Occipital lobe (tissue), 2 donors: ENCODE results near the gene TAX1BP1. TPM values are rescaled to one million over a fixed set of nuclear protein-coding genes. Genes with fewer than 3 reads are reported as not detected.

Experiments used
- DNase-seq: peaks from one replicate; lab custom pipeline; 2025; lab: John Stamatoyannopoulos, UW
- total RNA-seq: library from RNA; depleted of rRNA; stranded (reverse); fragments of >200 nt; gene quantifications from one replicate; pipeline ENCODE4 v1.2.3, GENCODE V29; 2014

Gene TAX1BP1
- total RNA-seq = 81.1 TPM

- DNase-seq = peak; percentile 92
These were observed at the start of gene TAX1BP1 for GRCh38 chr7:27739909-27740448. Gene TAX1BP1 (plus strand): TSS chr7:27740162. CDS start chr7:27748525, 8,363 bp downstream.

DNA sequence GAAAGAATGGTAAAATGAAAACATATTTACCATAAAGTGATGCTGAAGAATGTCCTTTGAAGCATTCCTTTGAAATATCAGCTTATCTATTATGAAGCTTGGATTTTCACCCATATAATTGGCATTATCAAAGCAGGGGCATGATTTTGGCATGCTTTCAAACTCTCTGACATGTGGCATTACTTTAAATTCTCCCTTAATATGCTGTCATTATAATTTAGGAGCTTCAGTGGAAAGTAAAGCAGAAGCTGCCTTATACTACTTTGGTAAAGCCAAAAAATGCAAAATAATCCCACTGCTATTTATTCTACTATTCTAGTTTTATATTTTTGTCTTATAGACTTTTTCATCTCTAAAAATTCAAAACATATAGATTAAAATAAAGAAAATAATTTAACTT lies 49.3 kb upstream of the TAX1BP1 start:
- no peak for DNase-seq

DNA sequence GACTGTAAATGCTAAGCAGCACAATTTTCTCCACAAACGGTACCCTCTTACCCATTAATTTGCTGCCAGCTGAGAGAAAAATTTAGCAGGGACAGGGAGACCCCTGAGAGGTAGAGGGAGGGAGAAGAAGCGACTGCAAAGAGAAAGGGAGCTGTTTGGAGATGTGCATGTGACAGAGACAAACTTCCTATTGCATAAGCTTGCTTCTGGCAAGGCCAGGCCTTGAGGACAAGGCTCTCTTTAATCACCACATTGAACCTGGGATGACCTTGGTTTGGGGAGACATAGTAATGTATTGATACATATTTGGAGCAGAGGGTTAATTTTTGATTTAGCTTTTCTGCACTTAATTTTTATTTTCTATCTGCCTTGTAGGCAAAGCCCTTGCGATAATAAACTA lies 46.2 kb upstream of the TAX1BP1 start:
- DNase-seq = no peak

DNA sequence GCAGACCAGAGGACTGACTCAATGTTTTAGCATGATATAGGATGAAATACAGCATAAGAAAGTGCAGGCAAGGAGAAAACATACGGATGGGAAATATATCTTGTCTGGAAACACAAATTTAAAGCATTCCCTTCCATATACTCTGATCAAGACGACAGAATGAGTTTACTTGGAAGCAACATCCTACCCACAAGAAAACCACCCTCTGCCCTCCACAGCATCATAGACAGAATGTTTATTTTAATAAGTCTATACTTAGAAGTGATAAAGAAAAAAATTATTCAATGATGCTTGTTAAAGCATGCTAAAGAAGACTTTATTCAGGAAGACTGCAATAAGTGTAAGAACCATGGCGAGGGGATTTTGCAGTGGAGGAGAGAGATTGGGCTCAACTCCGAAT lies 44.9 kb upstream of the TAX1BP1 start:
- DNase-seq = no peak

DNA sequence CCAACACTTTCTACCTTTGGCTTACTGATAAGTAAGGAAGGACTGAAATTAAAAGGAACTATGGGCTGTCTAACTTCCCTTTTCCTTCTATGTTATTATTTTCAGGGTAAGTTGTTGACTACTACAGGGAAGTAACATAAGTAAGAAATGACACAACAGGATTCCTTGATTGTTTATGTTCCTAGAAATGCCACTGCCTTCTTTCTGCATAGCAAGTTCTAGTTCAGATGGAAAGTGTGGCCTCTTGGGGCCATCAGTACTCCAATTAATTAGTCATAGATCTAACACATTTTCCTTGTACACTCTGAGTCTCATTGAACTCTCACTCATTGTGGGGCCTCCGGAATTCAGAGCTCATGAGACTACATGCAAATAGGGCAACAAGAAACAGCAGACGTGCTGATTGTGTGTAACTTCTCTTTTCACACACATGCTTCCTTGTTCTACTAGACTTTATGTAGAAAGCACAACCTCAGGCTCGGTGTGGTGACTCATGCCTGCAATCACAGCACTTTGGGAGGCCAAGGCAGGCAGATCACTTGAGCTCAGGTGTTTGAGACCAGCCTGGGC lies 42.0 kb upstream of the TAX1BP1 start:
- no peak for DNase-seq

DNA sequence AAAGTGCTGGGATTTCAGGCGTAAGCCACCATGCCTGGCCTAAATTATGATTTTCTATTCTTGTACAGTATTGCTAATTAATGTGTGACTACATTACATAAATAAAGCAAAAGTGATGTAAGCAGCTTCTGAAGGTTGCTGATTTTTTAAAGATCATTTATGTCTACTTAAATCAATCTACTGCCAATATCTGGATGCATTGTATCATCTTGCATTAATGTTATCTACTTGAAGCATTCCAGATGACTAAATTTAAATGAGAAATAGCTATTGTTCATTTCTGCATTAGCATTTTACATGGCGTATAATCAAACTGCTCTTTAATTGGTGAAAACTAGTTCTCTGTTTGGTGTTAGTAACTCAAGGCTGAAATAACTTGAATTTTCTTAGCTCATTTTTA lies 40.2 kb upstream of the TAX1BP1 start:
- no peak for DNase-seq

DNA sequence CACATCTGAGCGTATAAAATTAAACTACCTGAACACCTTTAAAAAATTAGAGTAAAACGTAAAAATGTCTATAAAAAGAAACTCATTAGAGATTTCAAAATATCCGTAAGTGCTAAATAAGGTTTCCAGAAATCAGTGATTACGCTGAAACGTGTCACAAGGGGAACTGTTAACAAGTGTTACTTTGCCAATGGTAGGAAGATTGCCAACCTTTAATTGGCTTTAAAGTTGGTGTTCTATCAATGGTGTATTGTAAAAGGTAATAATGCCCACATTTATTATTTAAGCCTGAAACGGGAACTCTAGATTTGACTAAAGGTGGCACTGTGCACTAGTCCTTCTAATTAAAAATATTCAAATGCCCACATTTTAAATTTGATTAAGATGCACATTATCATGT lies 39.5 kb upstream of the TAX1BP1 start:
- no peak for DNase-seq

DNA sequence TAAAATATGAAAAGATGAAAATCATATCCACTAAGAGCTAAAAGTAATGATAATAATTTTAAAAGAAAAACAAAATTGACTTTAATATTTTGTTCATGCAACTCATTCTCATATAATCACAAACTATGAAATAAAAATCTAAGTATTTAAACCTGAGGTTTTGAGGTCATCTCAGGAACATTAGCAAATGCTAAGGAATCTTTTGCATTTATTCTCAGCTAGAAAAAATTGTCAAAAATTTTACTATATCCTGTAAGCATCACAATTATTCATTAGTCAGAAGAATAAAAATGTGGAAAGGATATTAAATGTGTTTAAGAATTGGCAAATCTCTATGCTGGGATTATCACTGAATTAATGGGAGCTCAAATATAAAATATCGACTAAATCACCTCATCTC lies 36.8 kb upstream of the TAX1BP1 start:
- DNase-seq = no peak

DNA sequence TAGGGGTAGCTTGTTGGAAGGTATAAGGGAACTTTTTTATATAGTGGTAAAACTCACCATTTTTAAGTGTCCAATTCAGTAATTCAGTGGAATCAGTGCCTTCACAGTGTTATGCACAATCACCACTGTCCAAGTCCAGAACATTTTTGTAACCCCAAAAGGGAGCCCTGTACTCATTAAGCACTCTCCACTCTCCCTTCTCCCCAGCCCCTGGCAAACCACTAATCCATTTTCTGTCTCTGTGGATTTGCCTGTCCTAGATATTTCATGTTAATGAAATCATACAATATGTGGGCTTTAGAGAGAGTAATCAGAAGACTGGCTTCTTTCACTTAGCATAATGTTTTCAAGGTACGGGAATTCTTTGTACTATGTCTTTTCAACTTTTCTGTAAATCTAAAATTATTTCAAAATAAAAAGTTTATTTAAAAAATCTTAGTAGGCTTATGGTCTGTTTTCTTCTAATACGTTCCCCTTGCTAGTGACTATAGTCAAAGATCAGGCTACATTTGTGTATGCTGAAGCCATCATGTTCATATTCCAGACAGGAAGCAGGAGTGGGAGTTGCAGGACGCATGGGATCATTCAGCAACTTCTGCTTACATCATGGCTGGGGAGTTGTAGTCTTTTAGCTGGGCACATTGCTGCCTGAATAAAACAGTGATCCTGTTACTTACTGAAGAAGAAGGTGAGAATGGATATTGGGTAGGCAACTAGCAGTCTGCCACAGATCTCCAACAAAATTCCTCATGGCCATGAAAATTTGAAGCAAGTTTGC lies 35.4 kb upstream of the TAX1BP1 start:
- no peak for DNase-seq

DNA sequence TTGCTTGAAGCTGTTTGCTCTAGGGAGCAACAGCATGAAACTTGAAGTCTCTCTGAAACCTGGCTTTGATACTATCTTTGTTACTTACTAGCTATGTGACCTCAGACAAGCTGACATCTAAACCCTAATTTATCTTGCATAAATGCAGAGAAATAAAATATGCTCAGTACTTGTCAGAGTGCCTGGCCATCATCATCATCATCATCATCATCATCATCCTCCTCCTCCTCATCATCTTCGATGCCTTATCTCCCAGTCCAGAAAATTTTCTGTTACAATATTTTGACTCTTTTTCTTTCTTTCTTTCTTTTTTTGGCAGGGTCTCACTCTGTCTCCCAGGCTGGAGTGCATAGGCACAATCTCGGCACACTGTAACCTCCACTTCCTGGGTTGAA lies 34.8 kb upstream of the TAX1BP1 start:
- no peak for DNase-seq

- DNase-seq = no peak
These were observed 31.5 kb upstream of the TAX1BP1 start for GRCh38 chr7:27708485-27708884.

GRCh38 chr7:27709137-27710075 lies 30.6 kb upstream of the TAX1BP1 start:
- DNase-seq = no peak

DNA sequence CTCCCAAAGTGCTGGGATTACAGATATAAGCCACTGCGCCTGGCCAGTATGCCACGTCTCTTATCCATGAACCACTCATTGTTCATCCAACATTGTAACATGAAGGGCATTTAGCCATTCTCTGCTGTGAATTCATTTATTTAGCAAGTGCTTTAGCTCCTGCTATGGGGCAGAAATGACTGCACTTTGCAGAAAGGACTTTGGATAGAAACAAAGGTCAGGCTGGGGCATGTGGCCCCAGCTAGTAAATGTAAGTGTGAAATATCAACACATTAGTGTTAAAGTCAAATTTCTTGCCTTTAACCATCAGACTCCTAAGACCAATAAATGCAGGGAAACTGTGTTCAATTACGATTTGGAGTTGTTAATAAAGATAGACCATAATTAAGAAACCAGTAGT lies 27.7 kb upstream of the TAX1BP1 start:
- no peak for DNase-seq

DNA sequence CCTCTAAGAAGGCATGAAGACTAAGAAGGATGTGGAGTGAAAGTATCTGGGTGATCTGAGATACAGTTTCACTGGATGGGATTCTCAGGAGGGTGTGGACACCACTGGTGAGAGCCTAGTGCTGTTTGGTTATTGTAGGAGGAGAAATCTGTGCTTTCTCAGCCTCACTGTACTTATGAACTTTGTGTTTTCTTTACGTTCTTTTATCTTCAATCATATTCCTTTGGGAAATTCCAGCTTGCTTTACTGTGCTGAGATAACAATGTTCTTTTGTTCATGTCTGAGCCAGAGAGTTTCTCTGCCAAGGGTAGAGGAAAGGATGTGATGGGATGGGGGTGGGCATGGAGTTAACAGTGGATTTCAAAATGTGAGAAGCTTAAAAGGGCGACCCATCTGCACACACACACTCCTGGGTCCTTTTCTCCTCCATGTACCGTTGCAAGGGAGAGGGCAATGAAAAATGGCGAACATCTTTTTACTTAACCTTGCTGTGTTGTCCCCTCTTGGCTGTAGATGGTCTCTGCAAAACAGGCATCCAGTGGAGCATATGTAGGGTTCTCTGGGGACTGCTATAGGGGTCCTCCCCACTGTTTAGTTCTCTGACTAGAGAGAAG lies 25.0 kb upstream of the TAX1BP1 start:
- DNase-seq = no peak

DNA sequence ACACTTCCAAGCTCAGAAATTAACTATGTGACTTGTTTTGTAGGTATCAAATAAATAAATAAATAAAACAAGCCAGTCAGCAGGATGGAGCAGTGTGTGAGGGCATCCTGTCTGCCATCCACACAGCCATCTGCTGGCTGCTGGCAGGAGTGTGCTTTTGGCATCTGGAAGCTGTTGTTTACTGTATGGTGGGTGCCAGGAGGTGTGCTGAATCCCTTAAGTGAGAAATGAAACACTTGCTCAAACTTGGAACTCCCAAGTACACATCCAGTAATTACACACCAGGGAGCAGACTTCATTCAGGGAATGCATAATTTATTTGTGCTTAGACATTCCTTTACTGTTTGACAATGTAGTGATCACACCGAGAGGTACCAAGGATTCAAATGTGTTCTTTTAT lies 16.9 kb upstream of the TAX1BP1 start:
- no peak for DNase-seq

GRCh38 chr7:27727058-27727457 lies 12.9 kb upstream of the TAX1BP1 start:
- DNase-seq = no peak

GRCh38 chr7:27730112-27730511 lies 9.8 kb upstream of the TAX1BP1 start:
- no peak for DNase-seq

DNA sequence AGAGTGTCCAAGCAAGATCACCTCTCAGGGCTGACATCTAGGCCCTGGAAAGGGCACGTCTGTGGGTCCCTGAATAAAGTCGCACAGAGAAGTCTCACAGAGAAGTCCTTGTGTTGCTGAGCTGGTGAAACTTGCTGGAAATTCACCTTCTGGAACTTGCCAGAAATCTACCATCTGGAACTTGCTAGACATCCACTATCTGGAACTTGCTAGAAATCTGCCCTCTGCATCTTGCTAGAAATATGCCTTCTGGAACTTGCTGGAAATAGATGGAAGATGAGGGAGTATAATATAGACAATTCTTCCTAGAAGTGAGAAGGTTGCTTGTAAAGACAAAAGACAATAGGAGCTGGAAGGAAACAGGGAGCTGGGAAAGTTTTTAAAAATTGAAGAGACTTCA lies 5.4 kb upstream of the TAX1BP1 start:
- DNase-seq = no peak

DNA sequence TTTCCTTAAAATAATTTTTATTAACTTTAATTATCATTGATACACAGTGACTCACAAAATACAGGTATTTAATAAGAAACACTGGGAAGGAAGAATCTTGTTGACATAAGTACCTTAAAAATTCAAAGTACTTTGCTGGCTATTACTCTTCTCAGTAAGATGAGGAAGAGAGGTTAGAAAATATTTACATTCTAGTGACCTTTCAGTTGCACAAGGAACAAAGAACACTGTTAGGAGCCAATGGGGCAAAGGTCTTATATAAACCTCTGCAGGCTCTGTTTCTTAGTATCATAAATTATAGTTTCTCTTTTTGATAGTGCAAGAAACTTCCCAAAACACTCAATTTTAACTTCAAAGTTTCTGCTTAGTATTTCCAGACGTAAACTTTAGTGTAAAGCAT lies 4.8 kb upstream of the TAX1BP1 start:
- no peak for DNase-seq

- DNase-seq = no peak
These were observed 4.1 kb upstream of the TAX1BP1 start for GRCh38 chr7:27735831-27736230.

DNA sequence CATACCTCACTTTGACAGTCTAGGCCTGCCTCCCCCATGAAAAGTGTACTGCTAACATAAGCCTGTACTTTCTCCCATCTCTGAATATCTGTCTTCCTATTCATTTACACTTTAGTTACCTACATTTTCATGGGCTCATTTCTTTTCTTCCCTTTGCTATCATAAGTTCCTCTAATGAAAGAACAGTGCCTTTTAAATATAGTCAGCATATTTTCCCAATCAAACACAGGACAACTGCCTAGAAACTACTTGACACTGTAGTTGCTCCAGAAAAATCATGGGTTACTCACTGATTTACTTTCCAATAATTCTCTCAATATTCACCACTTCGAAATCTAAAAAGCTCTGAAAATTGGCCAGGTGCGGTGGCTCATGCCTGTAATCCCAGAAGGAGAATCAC lies 2.8 kb upstream of the TAX1BP1 start:
- no peak for DNase-seq

GRCh38 chr7:27737616-27738015 lies 2.3 kb upstream of the TAX1BP1 start:
- no peak for DNase-seq
